Measurements from ENCODE around the gene PER2. TPM values are rescaled to one million over a fixed set of nuclear protein-coding genes. Genes with fewer than 3 reads are reported as not detected.

Gene PER2
- total RNA-seq, 1 donor from 2014 or later: 2.9 TPM

- H3K36me3 Mint-ChIP-seq (ENCODE audit: low read depth): no peaks in the 10 kb centered on the region
- H3K4me3 Mint-ChIP-seq (ENCODE audit: unreplicated experiment): peak overlapping the region; percentile 25
- peak; percentile 57 for DNase-seq (ENCODE audit: low spot score)
- H3K27ac Mint-ChIP-seq (ENCODE audit: unreplicated experiment): no peak overlapping the region
- no peak for TF ChIP-seq CTCF (IDR thresholded peaks at IDR 0.05)
- no peaks in the 10 kb centered on the region for H3K9me3 Mint-ChIP-seq (ENCODE audit: low read depth)
- H3K4me1 Mint-ChIP-seq (ENCODE audit: low read depth): peaks cover 33% of the 10 kb centered on the region
- H3K27me3 Mint-ChIP-seq (ENCODE audit: low read depth): peaks cover 8% of the 10 kb centered on the region
Measured at GRCh38 chr2:238290091-238290509, 1.7 kb upstream of the PER2 start.

GRCh38 chr2:238289574-238289973 is 1.2 kb upstream of the PER2 start:
- Mint-ChIP-seq H3K36me3 (ENCODE audit: low read depth) (no peaks in the 10 kb centered on the region), H3K27me3 (ENCODE audit: low read depth) (peaks cover 3% of the 10 kb centered on the region), H3K27ac (ENCODE audit: unreplicated experiment) (no peak overlapping the region), H3K4me3 (ENCODE audit: unreplicated experiment) (peak overlapping the region; percentile 81), H3K9me3 (ENCODE audit: low read depth) (no peaks in the 10 kb centered on the region), H3K4me1 (ENCODE audit: low read depth) (peaks cover 35% of the 10 kb centered on the region)
- peak; percentile 53 for DNase-seq (ENCODE audit: low spot score)
- TF ChIP-seq CTCF (IDR thresholded peaks at IDR 0.05): no peak

DNA sequence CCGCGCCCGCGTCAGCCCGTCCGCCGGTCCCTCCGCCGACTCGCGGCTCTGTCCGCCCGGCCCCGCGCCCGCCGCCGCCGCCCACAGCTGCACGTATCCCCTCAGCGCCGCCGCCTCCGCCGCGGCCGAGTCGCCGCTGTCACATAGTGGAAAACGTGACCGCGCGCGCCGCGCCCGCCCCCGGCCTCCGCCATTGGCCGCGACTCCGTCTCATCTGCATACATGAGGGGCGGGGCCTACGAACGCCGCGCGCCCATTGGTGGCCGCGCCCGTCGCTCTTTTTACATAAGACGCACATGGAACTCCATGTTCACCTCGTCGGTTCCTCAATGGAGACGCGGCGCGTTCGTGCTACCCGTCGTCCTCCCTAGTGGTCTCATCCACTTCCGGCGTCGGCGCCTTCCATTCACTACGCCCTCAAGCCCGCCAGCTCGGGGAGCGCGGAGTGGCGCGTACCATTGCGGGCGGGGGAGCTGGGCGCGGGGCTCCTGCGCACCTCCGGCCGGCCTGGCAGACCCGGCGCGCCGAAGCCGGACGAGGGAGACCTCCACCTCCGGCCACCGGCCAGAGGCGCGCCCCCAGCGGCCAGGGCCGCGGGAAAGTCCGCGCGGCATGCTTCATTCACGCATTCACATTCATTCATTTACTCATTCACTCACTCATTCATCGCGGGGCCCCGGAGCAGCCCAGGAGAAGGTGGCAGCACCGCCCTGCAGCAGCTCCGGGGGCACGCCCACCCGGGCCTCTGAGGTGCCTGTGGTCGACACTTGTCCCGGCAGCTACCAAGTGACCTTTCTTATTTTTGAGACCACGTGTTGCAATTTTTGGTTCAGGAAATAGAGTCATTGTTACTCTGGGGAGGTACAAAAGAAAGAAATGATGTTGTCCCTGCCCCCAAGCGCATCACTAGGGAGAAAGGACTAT is 502 bp upstream of the PER2 start:
- Mint-ChIP-seq H3K9me3 (ENCODE audit: low read depth) (no peaks in the 10 kb centered on the region), H3K4me1 (ENCODE audit: low read depth) (peaks cover 35% of the 10 kb centered on the region), H3K4me3 (ENCODE audit: unreplicated experiment) (peak overlapping the region; percentile 81), H3K27me3 (ENCODE audit: low read depth) (no peaks in the 10 kb centered on the region), H3K27ac (ENCODE audit: unreplicated experiment) (peak overlapping the region; percentile 88), H3K36me3 (ENCODE audit: low read depth) (no peaks in the 10 kb centered on the region)
- peak; percentile 98 for DNase-seq (ENCODE audit: low spot score)
- peak; percentile 74 for TF ChIP-seq CTCF (IDR thresholded peaks at IDR 0.05)

- TF ChIP-seq CTCF (IDR thresholded peaks at IDR 0.05): no peak
- peak; percentile 37 for DNase-seq (ENCODE audit: low spot score)
- Mint-ChIP-seq H3K4me3 (ENCODE audit: unreplicated experiment) (peak overlapping the region; percentile 78), H3K9me3 (ENCODE audit: low read depth) (no peaks in the 10 kb centered on the region), H3K27ac (ENCODE audit: unreplicated experiment) (peak overlapping the region; percentile 92), H3K36me3 (ENCODE audit: low read depth) (no peaks in the 10 kb centered on the region), H3K4me1 (ENCODE audit: low read depth) (peaks cover 35% of the 10 kb centered on the region), H3K27me3 (ENCODE audit: low read depth) (no peaks in the 10 kb centered on the region)
Measured at GRCh38 chr2:238286987-238287736, 1.2 kb downstream of the PER2 start.

- H3K4me3 Mint-ChIP-seq (ENCODE audit: unreplicated experiment): peak overlapping the region; percentile 78
- no peaks in the 10 kb centered on the region for H3K9me3 Mint-ChIP-seq (ENCODE audit: low read depth)
- no peak for TF ChIP-seq CTCF (IDR thresholded peaks at IDR 0.05)
- DNase-seq (ENCODE audit: low spot score): no peak
- peaks cover 35% of the 10 kb centered on the region for H3K4me1 Mint-ChIP-seq (ENCODE audit: low read depth)
- H3K27me3 Mint-ChIP-seq (ENCODE audit: low read depth): no peaks in the 10 kb centered on the region
- H3K27ac Mint-ChIP-seq (ENCODE audit: unreplicated experiment): peak overlapping the region; percentile 92
- no peaks in the 10 kb centered on the region for H3K36me3 Mint-ChIP-seq (ENCODE audit: low read depth)
Measured at GRCh38 chr2:238286551-238286950, 1.9 kb downstream of the PER2 start.
